NCI-H2196 (cell line): ENCODE results near the gene PNPLA3.

Experiments used
- DNase-seq: peaks from one replicate; lab custom pipeline; 2025; ENCODE audit not compliant: unreplicated experiment; lab: John Stamatoyannopoulos, UW

Gene PNPLA3

DNA sequence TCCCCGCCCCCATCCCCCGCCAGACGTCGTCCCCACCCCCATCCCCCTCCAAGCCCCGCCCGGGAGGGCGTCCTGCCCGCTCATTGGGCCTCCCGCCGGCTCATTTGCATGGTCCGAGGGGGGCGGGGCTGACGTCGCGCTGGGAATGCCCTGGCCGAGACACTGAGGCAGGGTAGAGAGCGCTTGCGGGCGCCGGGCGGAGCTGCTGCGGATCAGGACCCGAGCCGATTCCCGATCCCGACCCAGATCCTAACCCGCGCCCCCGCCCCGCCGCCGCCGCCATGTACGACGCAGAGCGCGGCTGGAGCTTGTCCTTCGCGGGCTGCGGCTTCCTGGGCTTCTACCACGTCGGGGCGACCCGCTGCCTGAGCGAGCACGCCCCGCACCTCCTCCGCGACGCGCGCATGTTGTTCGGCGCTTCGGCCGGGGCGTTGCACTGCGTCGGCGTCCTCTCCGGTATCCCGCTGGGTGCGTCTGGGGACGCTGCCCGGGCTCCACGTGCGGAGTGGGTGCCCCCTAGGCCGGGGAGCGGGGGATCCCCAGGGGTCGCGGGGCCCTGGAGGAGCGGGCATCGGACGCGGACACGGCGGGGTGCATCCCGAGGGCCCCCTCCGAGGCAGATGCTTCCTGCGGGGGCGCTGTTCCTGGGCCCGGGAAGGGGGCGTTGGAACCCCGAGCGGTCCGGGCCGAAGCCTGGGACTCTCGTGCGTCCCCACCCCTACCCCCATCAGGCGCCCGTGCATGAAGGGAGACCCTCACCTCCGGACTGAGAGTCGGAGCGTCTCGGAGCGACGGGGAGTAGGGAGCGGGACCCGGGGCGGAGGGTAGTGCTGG, at the start of gene PNPLA3:
Gene PNPLA3 (plus strand): TSS at position 175 of the 834 bp plus-strand sequence. CDS start 107 bp downstream, at position 282.
- peak; percentile 92 for DNase-seq

- no peak for DNase-seq
Measured at GRCh38 chr22:43876866-43877509, 46.6 kb upstream of the PNPLA3 start.

DNA sequence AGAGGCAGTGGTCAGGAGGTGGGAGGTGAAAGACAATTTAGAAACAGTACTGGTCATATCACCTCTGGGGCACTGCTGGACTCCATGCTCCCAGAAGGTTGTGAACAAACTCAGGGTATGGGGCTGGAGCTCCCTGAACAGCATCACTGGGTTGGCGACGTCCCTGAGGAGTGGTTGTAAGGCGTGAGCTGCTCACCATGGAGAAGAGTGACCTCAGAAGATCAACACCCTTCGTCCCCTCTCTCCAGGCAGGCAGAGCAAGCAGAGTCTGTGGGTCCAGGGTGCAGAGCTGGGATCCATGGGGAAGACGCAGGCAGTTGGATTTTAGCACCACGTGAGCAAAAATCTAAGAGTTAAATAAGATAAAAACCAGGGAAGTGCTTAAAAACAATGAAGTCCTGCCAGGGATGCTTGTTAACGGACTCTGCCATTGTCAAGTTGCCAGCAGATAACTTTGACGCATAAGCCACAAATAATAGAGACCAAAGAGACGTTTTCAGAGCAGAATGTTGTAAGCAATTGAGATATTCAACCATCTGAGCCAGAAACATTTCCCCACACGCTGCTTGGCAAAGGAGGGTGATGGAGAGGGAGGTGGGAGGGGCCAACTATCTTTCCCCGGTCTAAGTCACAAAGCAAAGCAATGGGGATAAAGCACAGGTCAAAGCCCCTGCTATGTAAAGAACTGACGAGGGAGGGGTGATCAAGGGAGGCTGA, 45.4 kb upstream of the PNPLA3 start:
- DNase-seq: no peak

- no peak for DNase-seq
Measured at GRCh38 chr22:43878831-43879550, 44.6 kb upstream of the PNPLA3 start.

DNA sequence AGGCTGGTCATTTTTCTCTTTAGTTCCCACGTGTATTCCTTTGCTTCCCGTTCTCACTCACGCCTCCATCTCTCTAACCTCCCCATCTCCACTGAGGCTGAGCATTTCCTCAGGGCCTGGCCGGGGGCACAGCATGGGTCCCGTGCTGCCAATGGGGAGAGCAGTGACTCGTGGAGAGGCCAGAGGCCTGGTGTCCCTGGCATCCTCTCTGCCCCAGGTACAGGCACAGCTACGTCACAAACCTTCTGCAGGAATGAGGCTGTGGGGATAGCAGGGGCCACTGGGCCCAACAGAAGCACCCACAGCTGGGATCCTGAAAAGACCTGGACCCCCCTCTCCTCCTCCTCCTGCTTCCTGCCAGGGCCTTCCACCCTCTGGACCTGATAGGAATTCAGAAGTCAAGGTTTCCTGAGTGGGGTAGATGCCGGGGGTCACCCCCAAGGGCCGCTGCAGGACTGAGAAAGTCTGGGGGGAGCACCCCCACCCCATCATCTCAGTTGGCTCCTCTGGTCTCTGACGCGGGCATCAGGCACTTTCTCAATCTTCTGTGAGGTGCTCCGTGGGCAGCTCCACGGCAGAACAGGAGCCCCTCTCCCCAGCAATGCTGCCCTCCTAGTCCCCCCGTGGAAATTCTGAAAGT, 43.6 kb upstream of the PNPLA3 start:
- DNase-seq: no peak

DNA sequence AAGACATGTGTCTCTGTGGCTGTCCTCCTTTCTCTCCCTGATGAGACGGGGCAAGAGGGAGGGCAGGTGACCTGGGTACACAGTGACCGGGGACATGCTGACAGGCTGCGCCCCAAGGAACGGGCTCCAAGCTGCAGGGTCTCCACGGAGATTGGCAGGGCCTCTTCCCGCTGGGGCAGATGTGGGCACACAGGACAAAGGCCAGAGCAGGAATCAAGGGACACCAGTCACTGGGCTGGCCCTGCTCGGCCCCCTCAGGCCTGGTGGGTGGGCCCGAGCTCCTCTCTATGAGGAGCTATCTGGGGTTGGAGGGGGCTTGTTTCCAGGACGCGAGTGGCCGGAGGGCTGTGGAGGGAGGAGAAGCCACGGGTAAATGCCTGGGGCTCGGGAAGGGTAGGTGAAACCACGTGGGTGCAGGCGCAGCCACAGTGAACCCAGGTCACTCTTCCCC, 43.0 kb upstream of the PNPLA3 start:
- no peak for DNase-seq

DNA sequence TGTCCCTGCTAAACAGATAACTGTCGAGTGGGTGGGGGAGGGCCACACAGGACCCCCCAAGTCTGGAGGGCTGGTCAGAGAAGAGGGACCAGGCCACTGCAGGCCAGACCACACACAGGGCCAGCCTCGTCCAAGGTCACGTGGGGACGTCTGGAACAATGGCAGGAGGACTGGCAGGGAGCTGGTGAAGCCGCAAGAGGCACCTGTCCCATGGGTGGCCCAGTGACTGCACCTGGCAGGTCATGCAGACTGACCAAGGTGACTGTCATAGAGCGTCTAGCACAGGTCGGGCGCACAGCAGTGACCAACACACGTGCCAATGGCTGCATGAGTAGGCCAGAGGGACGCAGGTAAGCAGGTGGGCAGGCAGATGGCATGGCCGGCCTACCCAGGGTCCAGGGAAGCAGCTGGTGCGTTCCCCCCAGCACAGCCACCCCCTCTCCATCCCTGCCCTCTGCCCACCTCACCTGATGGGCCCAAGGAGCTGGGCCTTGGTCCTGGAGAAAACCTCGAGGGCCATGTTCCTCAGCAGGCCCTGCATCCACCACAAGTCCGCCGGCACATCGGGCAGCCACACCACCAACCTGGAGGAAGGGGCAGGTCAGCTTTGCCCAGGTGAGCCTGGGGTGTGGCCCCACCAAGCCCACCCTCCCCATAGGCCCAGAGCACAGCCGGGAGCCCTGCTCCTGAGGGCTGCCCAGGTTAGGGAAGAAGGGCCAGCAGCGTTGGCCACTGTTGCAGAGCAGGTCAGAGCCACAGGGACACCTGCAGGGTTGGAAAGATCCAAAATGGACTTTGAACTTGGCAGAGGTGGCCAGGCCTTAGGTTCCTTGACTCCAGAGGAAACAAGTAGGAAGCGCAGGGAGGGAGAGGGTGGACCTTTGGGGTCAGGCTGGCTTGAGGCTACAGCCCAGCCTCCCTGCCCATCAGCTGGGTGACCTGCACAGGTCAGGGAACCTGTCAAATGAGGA, 42.2 kb upstream of the PNPLA3 start:
- DNase-seq: no peak

- DNase-seq: no peak
Measured at GRCh38 chr22:43882122-43882767, 41.4 kb upstream of the PNPLA3 start.

DNA sequence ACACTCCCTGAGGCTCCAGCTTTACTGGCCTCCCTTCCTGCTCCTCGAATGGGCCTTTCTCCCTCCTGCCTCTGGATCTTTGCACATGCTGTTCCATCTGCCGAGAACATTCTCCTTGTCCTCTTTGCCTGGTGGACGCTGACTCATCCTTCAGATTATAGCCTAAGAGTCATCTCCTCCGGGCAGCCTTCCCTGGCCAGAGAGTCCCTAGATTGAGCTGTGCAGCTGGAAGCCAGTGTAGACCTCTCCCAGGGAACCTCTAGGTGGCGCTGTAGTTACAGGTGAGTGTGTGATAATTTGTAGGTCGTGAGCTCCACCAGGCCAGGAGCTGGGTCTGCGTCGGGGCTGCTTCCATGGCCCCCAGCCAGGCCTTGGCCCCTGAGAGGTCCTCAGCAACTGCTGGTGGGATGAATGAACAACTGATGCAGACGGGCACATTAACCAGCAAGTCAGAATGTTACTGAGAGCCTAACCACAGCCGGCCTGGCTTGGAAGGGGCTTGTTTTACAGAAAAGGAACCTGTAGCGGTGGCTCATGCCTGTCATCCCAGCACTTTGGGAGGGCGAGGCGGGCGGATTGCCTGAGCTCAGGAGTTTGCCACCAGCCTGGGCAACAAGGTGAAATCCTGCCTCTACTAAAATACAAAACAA, 40.5 kb upstream of the PNPLA3 start:
- peak; percentile 86 for DNase-seq

DNA sequence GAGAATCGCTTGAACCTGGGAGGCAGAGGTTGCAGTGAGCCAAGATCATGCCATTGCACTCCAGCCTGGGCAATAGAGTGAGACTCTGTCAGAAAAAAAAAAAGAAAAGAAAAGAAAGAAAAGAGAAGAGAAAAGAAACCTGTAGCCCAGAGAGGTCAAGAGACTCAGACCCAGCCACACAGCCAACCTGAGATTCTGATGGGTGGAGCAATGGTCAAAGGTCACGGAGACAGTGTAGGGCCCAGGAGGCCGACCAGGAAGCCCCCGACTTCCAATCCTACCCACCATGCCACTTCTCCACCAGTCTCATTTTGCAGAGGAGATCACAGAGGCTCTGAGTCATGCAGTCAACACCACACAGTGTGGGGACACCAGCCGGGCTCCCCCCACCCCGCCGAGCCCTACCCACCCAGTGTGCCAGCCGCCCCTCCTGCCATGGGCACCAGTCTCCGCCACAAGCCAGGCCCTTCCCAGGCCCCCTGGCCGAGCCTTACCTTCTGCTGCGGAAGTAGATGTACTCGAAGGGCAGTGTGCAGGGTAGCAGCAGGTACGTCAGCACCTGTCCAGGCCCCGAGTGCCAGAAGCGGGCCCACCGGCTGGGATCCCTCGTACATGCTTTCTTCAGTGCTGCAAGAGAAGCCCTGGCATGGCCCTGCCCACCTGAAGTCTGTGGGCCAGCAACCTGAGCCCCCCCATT, 39.7 kb upstream of the PNPLA3 start:
- DNase-seq: no peak

DNA sequence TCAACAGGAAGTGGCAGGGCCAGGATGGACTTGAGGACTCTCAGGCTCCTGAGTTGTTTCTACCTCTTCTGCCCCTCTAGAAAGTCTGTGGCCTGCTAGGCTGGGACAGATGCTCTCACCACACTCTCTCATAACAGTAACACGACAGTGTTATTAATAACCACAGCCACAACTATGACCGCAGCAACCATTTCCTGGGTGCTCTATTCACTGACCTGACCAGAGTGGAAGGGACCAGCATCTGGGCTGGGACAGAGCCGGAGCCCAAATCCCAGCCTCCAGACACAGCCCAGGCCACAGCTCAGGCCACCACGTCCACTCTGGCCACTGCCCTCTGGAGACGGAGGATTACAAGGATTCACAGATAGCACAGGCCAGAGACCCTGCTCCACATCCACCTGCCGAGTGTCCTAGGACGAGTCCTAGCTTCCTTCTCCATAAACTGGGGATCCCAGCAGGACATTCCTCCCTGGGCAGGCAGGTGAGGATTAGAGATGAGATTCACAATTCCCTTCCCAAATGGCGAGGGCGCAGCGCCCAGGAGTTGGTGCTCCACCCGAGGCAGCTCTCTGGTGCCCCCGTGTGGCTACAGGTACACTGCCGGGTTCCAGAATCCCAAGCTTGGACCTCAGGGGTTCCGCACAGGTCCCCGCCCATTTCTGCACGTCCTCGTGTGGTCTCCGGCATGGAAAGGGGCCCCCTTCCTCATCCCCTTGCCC, 38.8 kb upstream of the PNPLA3 start:
- peak; percentile 71 for DNase-seq

DNA sequence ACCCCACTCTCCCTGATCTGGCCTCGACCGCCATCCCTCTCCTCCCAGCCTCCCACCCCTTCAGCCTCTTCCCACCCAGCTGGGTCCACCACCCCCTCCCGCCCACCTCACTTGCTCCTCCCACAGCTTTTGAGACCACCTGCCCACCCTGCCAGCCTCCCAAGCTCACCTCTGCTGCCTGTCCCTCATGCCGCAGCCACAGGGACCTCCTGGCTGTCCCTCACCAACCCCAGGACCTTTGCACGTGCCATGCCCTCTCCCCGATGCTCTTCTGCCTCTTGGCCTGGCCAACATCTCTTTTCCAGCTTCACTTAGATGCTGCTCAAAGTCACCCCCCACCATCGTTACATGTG, 38.3 kb upstream of the PNPLA3 start:
- no peak for DNase-seq

- no peak for DNase-seq
Measured at GRCh38 chr22:43885786-43886185, 37.8 kb upstream of the PNPLA3 start.

DNA sequence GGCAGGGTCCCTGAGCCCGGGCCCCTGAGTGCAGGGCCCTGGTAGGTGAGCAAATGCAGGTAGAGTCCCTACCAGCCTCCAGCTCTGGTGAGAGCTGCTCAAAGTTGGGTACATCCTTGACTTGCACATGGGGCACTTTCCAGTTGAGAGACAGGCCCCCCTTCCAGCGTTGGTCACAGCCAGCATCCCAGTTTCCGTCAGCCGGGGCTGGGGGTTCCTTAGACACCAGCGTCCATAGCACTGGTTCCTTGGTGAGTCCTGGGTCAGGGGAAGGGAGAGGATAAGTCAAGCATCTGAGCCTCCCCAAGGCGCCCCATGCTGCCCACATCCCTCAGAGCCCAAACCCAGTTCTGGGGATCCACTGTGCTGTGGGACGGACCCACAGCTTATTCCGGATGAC, 37.4 kb upstream of the PNPLA3 start:
- no peak for DNase-seq

DNA sequence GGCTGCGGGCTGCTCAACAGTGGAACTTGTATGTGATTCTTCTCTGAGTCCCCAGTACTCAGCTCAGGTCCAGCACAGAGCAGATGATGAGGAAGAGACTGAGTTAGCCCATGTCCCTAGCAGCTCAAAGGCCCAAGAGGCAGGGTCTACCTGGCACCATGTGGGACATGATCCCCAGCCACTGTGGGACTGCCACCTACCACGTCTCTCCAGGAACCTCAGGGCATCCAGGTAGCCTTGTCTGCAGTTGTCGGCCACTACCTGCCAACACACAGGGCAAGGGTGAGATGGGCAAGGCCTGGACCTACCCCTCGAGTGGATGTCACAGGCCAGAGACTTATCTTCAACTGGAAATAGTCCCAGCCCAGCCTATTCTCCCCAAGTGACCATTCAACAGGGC, 36.2 kb upstream of the PNPLA3 start:
- no peak for DNase-seq

- DNase-seq: no peak
Measured at GRCh38 chr22:43888740-43889139, 34.9 kb upstream of the PNPLA3 start.

DNA sequence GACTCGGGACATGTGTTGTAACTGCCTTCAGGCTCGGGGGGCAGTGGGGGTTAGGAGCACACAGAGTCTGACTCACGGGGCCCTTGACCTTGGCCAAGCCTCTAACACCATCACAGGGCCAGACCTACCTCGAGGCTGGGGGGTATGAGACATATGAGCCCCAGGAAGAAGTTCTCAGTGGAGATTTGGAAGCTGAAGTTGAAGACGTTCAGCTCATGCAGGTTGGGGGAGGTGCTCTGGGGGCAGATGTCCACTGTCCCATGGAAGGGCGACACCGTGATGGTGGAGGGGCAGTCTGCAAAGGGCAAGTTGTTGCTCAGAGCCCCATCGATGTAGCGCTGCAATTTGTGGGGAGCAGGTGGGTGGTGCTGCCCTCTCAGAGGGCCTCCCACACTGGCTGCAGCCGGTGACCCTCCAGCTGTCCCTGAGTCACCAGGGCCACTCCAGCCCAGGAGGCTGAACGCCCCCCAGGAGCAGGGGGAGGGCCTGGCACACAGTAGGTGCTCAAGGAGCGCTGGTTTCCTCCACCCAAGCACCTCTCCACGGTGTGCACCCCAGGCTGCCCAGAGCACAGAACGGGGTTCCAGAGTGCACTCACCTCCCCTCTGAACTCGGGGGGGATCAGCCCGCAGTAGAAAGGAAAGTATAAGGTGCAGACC, 34.3 kb upstream of the PNPLA3 start:
- no peak for DNase-seq
